ENCODE measurements around the gene HEXIM2. TPM values are rescaled to one million over a fixed set of nuclear protein-coding genes. Genes with fewer than 3 reads are reported as not detected.

HEXIM2 gene
- total and polyA plus RNA-seq, 2 of the 13 experiments (the other 11 are each of a cell fraction or from before 2014, with no cell fraction given): 27.1 to 32.4 TPM

- TF ChIP-seq SOX5 (CRISPR knock-in tag; IDR thresholded peaks at IDR 0.05; ENCODE audit: borderline replicate concordance) (peak; percentile 68), PCBP1 (IDR thresholded peaks at IDR 0.05; ENCODE audit: borderline replicate concordance, low read depth, low read length) (0 out of 2 replicates have a peak, but pooled peaks have one; percentile 87), YY1 (IDR thresholded peaks at IDR 0.05; ENCODE audit: insufficient read depth, insufficient replicate concordance, low read depth, low read length) (peak; percentile 87), SMAD1 (CRISPR knock-in tag; IDR thresholded peaks at IDR 0.05; ENCODE audit: borderline replicate concordance, low read depth) (peak; percentile 95), DNMT1 (CRISPR knock-in tag; IDR thresholded peaks at IDR 0.05) (no peak), ZNF24 (IDR thresholded peaks at IDR 0.05) (no peak), MZF1 (CRISPR knock-in tag; IDR thresholded peaks at IDR 0.05; ENCODE audit: borderline replicate concordance) (peak; percentile 92; the same call in 1 of the 2 replicates), CCAR2 (optimal IDR thresholded peaks at IDR 0.05; ENCODE audit: low read depth, low read length) (peak; percentile 16), ZNF260 (CRISPR knock-in tag; IDR thresholded peaks at IDR 0.05; ENCODE audit: borderline replicate concordance, low read depth) (no peak), ZNF296 (CRISPR knock-in tag; conservative IDR thresholded peaks at IDR 0.05) (no peak), MED1 (CRISPR knock-in tag; IDR thresholded peaks at IDR 0.05) (peak; percentile 89), CAMTA2 (CRISPR knock-in tag; IDR thresholded peaks at IDR 0.05; ENCODE audit: borderline replicate concordance) (no peak), EEA1 (CRISPR knock-in tag; IDR thresholded peaks at IDR 0.05; ENCODE audit: borderline replicate concordance) (no peak), FOSL2 (CRISPR knock-in tag; IDR thresholded peaks at IDR 0.05) (peak; percentile 75), ZBTB3 (CRISPR knock-in tag; IDR thresholded peaks at IDR 0.05; ENCODE audit: borderline replicate concordance, low read depth) (peak; percentile 94), DMTF1 (CRISPR knock-in tag; IDR thresholded peaks at IDR 0.05) (no peak), ZNF644 (CRISPR knock-in tag; IDR thresholded peaks at IDR 0.05; ENCODE audit: low read depth) (0 out of 2 replicates have a peak, but pooled peaks have one; percentile 9), BRF2 (CRISPR knock-in tag; IDR thresholded peaks at IDR 0.05) (no peak), ZNF331 (CRISPR knock-in tag; IDR thresholded peaks at IDR 0.05) (peak; percentile 96), TEAD3 (CRISPR knock-in tag; optimal IDR thresholded peaks at IDR 0.05; ENCODE audit: borderline replicate concordance) (peak; percentile 95), ZNF292 (CRISPR knock-in tag; IDR thresholded peaks at IDR 0.05; ENCODE audit: borderline replicate concordance, low read depth) (peak; percentile 82), POLR2G (IDR thresholded peaks at IDR 0.05; ENCODE audit: low read depth, low read length) (no peak), ASH2L (IDR thresholded peaks at IDR 0.05; ENCODE audit: insufficient read length, low read depth, low read length) (peak; percentile 45), ZBTB38 (CRISPR knock-in tag; IDR thresholded peaks at IDR 0.05) (peak; percentile 78), ZNF468 (CRISPR knock-in tag; IDR thresholded peaks at IDR 0.05) (no peak), HMGA1 (CRISPR knock-in tag; conservative IDR thresholded peaks at IDR 0.05) (no peak), MBNL3 (CRISPR knock-in tag; conservative IDR thresholded peaks at IDR 0.05) (no peak), ZNF891 (CRISPR knock-in tag; IDR thresholded peaks at IDR 0.05) (peak; percentile 87), ZFP36 (IDR thresholded peaks at IDR 0.05; ENCODE audit: borderline replicate concordance, low read depth, low read length, partially characterized antibody) (peak; percentile 46)
Observed at GRCh38 chr17:45197555-45198334, 36.1 kb downstream of the HEXIM2 start (continued).
